OCI-LY3 (cell line): ENCODE measurements around the gene TBX1.

ENCODE experiments used
- EZH2phosphoT487 ChIP-seq: fragments of 200-600 bp; shearing (Covaris generic); IDR thresholded peaks from 2 replicates; pipeline ENCODE4 v1.6.1; 2018; ENCODE audit warnings: antibody characterized with exemption, mixed run types, low read depth
- TF ChIP-seq, protein P1 (sequence below): fragments of 200-600, 300-600 bp; sonication (generic); IDR thresholded peaks from 2 replicates; pipeline ENCODE4 v1.5.1; 2014; ENCODE audit warnings: antibody characterized with exemption, low read length, low read depth

DNA sequence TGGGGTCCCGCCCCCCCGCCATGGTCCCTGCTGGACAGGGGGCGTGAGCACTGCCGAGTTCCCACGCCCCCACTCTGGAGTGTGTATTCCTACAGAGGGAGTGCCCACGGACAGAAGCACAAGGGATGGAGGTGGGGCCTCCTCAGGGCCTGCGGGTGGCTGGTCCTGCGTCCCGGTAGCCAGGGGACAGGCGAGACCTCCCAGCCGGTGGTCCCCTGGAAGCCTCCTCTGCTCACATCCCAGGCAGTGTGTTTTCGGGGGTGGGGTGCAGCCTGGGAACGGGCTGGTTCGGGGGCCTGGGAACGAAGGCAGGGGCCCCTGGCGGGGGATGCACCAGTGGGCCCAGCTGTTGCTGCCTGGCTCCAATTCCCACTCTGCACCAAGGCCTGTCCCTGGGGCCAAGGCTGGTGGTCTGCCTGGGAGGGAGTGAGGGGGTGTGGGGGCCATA lies 21.1 kb upstream of the TBX1 start:
- TF ChIP-seq, protein P1, sequence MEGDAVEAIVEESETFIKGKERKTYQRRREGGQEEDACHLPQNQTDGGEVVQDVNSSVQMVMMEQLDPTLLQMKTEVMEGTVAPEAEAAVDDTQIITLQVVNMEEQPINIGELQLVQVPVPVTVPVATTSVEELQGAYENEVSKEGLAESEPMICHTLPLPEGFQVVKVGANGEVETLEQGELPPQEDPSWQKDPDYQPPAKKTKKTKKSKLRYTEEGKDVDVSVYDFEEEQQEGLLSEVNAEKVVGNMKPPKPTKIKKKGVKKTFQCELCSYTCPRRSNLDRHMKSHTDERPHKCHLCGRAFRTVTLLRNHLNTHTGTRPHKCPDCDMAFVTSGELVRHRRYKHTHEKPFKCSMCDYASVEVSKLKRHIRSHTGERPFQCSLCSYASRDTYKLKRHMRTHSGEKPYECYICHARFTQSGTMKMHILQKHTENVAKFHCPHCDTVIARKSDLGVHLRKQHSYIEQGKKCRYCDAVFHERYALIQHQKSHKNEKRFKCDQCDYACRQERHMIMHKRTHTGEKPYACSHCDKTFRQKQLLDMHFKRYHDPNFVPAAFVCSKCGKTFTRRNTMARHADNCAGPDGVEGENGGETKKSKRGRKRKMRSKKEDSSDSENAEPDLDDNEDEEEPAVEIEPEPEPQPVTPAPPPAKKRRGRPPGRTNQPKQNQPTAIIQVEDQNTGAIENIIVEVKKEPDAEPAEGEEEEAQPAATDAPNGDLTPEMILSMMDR, result no peak
- TF ChIP-seq EZH2phosphoT487, result no peak
